ENCODE measurements around the gene RFX5. TPM values are rescaled to one million over a fixed set of nuclear protein-coding genes. Genes with fewer than 3 reads are reported as not detected.

RFX5 gene
- total and polyA plus RNA-seq, 9 of the 15 experiments (the other 6 are each of a cell fraction or from before 2014, with no cell fraction given): 3.8 to 48.2 (median 32.2) TPM

DNA sequence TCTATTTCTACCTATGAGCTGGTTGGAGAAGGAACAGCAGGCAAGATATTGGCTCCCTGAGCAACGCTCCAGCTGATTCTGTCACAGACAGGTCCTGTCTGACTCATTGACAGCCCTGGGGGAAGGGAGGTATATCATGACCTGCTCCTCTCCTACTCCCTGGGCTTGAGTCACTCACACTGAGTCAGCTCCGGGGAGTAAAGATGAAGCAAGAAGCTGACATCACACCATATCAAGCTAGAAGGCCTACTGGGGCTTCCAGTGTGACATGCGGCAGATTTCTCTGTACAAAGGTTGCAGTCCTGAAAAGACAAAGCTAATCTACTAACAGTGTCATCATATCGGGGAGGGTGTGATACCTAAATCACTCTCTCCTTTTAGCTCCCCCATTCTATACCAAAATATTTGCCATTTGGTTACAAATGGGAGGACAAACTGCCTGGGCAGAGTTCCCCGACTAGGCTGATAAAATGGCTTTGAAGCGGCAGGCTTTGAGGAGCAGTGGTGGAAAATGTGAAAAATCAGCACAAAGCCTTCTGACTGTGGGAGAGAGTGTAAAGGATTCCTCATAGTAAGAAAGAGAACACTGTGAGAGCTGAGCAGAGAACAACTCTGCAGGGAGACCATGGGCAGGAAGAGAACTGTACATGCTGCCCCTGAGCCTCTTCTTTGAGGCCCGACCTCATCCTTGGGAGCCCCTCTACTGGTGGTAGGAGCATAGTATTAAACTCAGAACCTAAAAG lies 35.3 kb downstream of the RFX5 start (continued):
- TF ChIP-seq ZNF175 (CRISPR knock-in tag; IDR thresholded peaks at IDR 0.05; ENCODE audit: low read depth) (peak; percentile 95), EP300 (IDR thresholded peaks at IDR 0.05; ENCODE audit: low read length) (peak; percentile 93), CBX8 (IDR thresholded peaks at IDR 0.05; ENCODE audit: borderline replicate concordance, extremely low read depth, low read depth, low read length, poor library complexity, severe bottlenecking) (no peak), NUFIP1 (IDR thresholded peaks at IDR 0.05; ENCODE audit: partially characterized antibody) (no peak), HMGN3 (IDR thresholded peaks at IDR 0.05; ENCODE audit: borderline replicate concordance, extremely low read depth, insufficient read length, low read depth, low read length) (no peak), SIN3A (IDR thresholded peaks at IDR 0.05; ENCODE audit: borderline replicate concordance in 2 of 2, control insufficient read depth in 1 of 2, low read depth in 2 of 2, low read length in 2 of 2) (peak; percentile 98 to 99), NFRKB (IDR thresholded peaks at IDR 0.05; ENCODE audit: low read depth) (peak; percentile 91), HCFC1 (IDR thresholded peaks at IDR 0.05; ENCODE audit: low read depth, low read length) (no peak; the same call in 1 of the 2 replicates), ZFX (CRISPR knock-in tag; IDR thresholded peaks at IDR 0.05) (peak; percentile 78), ZNF830 (CRISPR knock-in tag; IDR thresholded peaks at IDR 0.05) (0 out of 2 replicates have a peak, but pooled peaks have one; percentile 70), GTF2A2 (tag; IDR thresholded peaks at IDR 0.05) (no peak), MED1 (CRISPR knock-in tag; IDR thresholded peaks at IDR 0.05; ENCODE audit: borderline replicate concordance) (no peak), ZFP36 (IDR thresholded peaks at IDR 0.05; ENCODE audit: low read depth, low read length, partially characterized antibody) (no peak), TSC22D4 (tag; IDR thresholded peaks at IDR 0.05) (no peak), MTA2 (IDR thresholded peaks at IDR 0.05; ENCODE audit: low read depth) (no peak), FOSL1 (tag; conservative IDR thresholded peaks at IDR 0.05) (peak; percentile 100), NCOR1 (IDR thresholded peaks at IDR 0.05) (peak; percentile 81)
- TF ChIP-seq, protein P1, sequence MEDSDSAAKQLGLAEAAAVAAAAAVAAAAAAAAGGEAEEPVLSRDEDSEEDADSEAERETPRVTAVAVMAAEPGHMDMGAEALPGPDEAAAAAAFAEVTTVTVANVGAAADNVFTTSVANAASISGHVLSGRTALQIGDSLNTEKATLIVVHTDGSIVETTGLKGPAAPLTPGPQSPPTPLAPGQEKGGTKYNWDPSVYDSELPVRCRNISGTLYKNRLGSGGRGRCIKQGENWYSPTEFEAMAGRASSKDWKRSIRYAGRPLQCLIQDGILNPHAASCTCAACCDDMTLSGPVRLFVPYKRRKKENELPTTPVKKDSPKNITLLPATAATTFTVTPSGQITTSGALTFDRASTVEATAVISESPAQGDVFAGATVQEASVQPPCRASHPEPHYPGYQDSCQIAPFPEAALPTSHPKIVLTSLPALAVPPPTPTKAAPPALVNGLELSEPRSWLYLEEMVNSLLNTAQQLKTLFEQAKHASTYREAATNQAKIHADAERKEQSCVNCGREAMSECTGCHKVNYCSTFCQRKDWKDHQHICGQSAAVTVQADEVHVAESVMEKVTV (CRISPR knock-in tag; IDR thresholded peaks at IDR 0.05): no peak
- TF ChIP-seq, protein P2, sequence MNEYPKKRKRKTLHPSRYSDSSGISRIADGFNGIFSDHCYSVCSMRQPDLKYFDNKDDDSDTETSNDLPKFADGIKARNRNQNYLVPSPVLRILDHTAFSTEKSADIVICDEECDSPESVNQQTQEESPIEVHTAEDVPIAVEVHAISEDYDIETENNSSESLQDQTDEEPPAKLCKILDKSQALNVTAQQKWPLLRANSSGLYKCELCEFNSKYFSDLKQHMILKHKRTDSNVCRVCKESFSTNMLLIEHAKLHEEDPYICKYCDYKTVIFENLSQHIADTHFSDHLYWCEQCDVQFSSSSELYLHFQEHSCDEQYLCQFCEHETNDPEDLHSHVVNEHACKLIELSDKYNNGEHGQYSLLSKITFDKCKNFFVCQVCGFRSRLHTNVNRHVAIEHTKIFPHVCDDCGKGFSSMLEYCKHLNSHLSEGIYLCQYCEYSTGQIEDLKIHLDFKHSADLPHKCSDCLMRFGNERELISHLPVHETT (CRISPR knock-in tag; conservative IDR thresholded peaks at IDR 0.05 in 1 of 2, IDR thresholded peaks at IDR 0.05 in 1 of 2): peak in 1 of 2 experiments; percentile 82; a peak in 2 of 4 replicates
- TF ChIP-seq, protein P3, sequence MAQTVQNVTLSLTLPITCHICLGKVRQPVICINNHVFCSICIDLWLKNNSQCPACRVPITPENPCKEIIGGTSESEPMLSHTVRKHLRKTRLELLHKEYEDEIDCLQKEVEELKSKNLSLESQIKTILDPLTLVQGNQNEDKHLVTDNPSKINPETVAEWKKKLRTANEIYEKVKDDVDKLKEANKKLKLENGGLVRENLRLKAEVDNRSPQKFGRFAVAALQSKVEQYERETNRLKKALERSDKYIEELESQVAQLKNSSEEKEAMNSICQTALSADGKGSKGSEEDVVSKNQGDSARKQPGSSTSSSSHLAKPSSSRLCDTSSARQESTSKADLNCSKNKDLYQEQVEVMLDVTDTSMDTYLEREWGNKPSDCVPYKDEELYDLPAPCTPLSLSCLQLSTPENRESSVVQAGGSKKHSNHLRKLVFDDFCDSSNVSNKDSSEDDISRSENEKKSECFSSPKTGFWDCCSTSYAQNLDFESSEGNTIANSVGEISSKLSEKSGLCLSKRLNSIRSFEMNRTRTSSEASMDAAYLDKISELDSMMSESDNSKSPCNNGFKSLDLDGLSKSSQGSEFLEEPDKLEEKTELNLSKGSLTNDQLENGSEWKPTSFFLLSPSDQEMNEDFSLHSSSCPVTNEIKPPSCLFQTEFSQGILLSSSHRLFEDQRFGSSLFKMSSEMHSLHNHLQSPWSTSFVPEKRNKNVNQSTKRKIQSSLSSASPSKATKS (CRISPR knock-in tag; IDR thresholded peaks at IDR 0.05): no peak
- TF ChIP-seq, protein P4, sequence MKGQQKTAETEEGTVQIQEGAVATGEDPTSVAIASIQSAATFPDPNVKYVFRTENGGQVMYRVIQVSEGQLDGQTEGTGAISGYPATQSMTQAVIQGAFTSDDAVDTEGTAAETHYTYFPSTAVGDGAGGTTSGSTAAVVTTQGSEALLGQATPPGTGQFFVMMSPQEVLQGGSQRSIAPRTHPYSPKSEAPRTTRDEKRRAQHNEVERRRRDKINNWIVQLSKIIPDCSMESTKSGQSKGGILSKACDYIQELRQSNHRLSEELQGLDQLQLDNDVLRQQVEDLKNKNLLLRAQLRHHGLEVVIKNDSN (CRISPR knock-in tag; IDR thresholded peaks at IDR 0.05): no peak; the same call in 1 of the 2 replicates

Data from K562 (cell line).